SU-DHL-6 (cell line): Measurements from ENCODE around the gene ZNF653.

ENCODE experiments used
- H2AFZ ChIP-seq: fragments of 200-600 bp; sonication (generic); 2 replicates; pipeline ENCODE4 v1.6.1; 2014; ENCODE audit warnings: low read depth, mild to moderate bottlenecking, moderate library complexity, mixed read lengths, antibody characterized with exemption, low read length; ENCODE audit not compliant: severe bottlenecking
- H3F3A ChIP-seq: fragments of 200-600 bp; shearing (Covaris generic); 2 replicates; pipeline ENCODE4 v1.6.0; 2016; ENCODE audit warnings: antibody characterized with exemption, mild to moderate bottlenecking; ENCODE audit not compliant: insufficient read depth
- H3K27ac ChIP-seq: fragments of 200-600 bp; sonication (generic); 2 replicates; pipeline ENCODE4 v1.5.1; 2016; ENCODE audit warnings: low read depth, mild to moderate bottlenecking, low read length, moderate library complexity, mixed read lengths
- H3K27me3 ChIP-seq: fragments of 200-600 bp; sonication (generic), shearing (Covaris generic); 2 replicates; pipeline ENCODE4 v1.6.0; 2014; ENCODE audit warnings: mild to moderate bottlenecking, low read length
- H3K36me3 ChIP-seq: fragments of 200-600 bp; sonication (generic); 2 replicates; pipeline ENCODE4 v1.6.1; 2014; ENCODE audit warnings: mild to moderate bottlenecking, low read length, mixed read lengths
- H3K4me2 ChIP-seq: fragments of 300-600, 200-600 bp; shearing (Covaris generic), sonication (generic); 2 replicates; pipeline ENCODE4 v1.6.0; 2014; ENCODE audit warnings: low read length, low read depth, mild to moderate bottlenecking; ENCODE audit not compliant: poor library complexity, severe bottlenecking
- H3K4me3 ChIP-seq: fragments of 200-600 bp; sonication (generic); 2 replicates; pipeline ENCODE4 v1.5.1; 2014; ENCODE audit warnings: antibody characterized with exemption, low read length, mild to moderate bottlenecking, mixed read lengths; ENCODE audit not compliant: insufficient read depth, poor library complexity, severe bottlenecking
- H3K79me2 ChIP-seq: fragments of 200-600 bp; sonication (generic); 2 replicates; pipeline ENCODE4 v1.6.1; 2014; ENCODE audit warnings: mild to moderate bottlenecking, low read length, moderate library complexity; ENCODE audit not compliant: insufficient read depth
- H3K9ac ChIP-seq: fragments of 200-600 bp; sonication (generic); 2 replicates; pipeline ENCODE4 v1.7.0; 2014; ENCODE audit warnings: mild to moderate bottlenecking, low read length
- H3K9me2 ChIP-seq: fragments of 200-600 bp; sonication (generic); replicated peaks from 2 replicates; pipeline ENCODE4 v1.6.1; 2014; ENCODE audit warnings: low read length; ENCODE audit not compliant: insufficient read depth
- H3K9me3 ChIP-seq: fragments of 200-600 bp; sonication (generic); 2 replicates; pipeline ENCODE4 v1.6.1; 2014; ENCODE audit warnings: low read length, mixed read lengths; ENCODE audit not compliant: insufficient read depth
- H4K20me1 ChIP-seq: fragments of 200-600 bp; sonication (generic); 2 replicates; pipeline ENCODE4 v1.6.1; 2014; ENCODE audit warnings: low read depth, mild to moderate bottlenecking, antibody characterized with exemption, low read length, moderate library complexity, mixed read lengths
- CTCF ChIP-seq: fragments of 200-600 bp; sonication (generic); IDR thresholded peaks from one replicate; pipeline ENCODE4 v1.5.1; 2017; ENCODE audit warnings: antibody characterized with exemption, mild to moderate bottlenecking, low read length, moderate library complexity; ENCODE audit not compliant: insufficient read depth, poor library complexity, severe bottlenecking
- EZH2phosphoT487 ChIP-seq: fragments of 200-600 bp; sonication (generic), shearing (Covaris generic); conservative IDR thresholded peaks from 2 replicates; pipeline ENCODE4 v1.6.1; 2018; ENCODE audit warnings: mild to moderate bottlenecking, antibody characterized with exemption, low read length, moderate library complexity, mixed read lengths

Gene ZNF653

DNA sequence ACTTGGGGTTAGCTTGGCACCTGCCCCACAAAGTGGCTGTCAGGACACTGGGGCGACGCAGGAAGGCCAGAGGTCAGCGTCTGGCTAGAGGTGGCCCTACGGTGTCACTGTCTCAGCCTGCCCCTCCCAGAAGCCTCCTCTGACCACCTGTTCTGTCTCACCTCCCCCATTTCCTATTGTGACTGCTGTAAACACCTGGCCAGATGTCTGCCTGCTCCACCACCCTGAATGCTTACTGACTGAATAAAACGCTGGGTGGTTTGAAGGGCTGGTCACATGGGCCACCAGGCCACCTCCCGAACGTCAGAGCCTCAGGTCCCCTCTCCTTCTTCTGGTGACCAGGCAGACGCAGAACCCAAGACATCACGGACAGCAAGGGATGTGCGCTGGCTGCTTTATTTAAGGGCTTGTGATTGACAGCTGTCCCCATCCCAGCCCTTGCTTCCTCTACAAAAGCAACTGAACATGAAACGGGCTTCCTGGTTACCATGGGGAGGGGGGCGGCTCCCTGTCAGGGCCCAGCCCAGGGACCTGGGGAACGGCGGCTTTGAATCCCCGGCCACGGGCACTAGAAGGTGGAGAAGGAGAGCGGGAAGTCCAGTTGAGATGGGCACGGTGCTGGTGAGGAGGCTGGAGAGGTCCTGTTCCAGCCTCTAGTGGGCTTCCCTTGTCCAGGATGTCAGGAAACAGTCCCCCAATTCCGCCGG is 47.2 kb upstream of the ZNF653 start:
- Histone ChIP-seq H3K36me3 (no peaks in the 10 kb centered on the region), H3K9me3 (no peaks in the 10 kb centered on the region), H3K9me2 (no peaks in the 10 kb centered on the region), H3K27ac (no peak overlapping the region), H3K4me2 (no peak overlapping the region), H3K9ac (no peak overlapping the region), H2AFZ (no peak overlapping the region), H3F3A (no peaks in the 10 kb centered on the region), H3K4me3 (no peak overlapping the region), H3K79me2 (peaks cover 14% of the 10 kb centered on the region), H4K20me1 (no peaks in the 10 kb centered on the region), H3K27me3 (no peaks in the 10 kb centered on the region)
- TF ChIP-seq EZH2phosphoT487 (no peak), CTCF (no peak)

- no peak overlapping the region for H3K4me2 ChIP-seq
- H3K9me3 ChIP-seq, result no peaks in the 10 kb centered on the region
- H3K4me3 ChIP-seq, result no peak overlapping the region
- no peaks in the 10 kb centered on the region for H3K27me3 ChIP-seq
- no peak overlapping the region for H2AFZ ChIP-seq
- no peak overlapping the region for H3K9ac ChIP-seq
- no peaks in the 10 kb centered on the region for H3K9me2 ChIP-seq
- no peaks in the 10 kb centered on the region for H3F3A ChIP-seq
- TF ChIP-seq EZH2phosphoT487 (no peak), CTCF (no peak)
- H4K20me1 ChIP-seq, result no peaks in the 10 kb centered on the region
- no peaks in the 10 kb centered on the region for H3K36me3 ChIP-seq
- H3K27ac ChIP-seq, result no peak overlapping the region
- peaks cover 7% of the 10 kb centered on the region for H3K79me2 ChIP-seq
These were observed 46.1 kb upstream of the ZNF653 start for GRCh38 chr19:11551603-11552235.

- Histone ChIP-seq H3K79me2 (no peaks in the 10 kb centered on the region), H3K9me3 (no peaks in the 10 kb centered on the region), H2AFZ (no peak overlapping the region), H3K4me3 (no peak overlapping the region), H3K36me3 (no peaks in the 10 kb centered on the region), H3K27ac (no peak overlapping the region), H3F3A (no peaks in the 10 kb centered on the region), H3K9me2 (no peaks in the 10 kb centered on the region), H3K9ac (no peak overlapping the region), H3K4me2 (no peak overlapping the region), H4K20me1 (no peaks in the 10 kb centered on the region), H3K27me3 (no peaks in the 10 kb centered on the region)
- TF ChIP-seq EZH2phosphoT487 (no peak), CTCF (no peak)
These were observed 44.6 kb upstream of the ZNF653 start for GRCh38 chr19:11550265-11550664.
